MV-4-11 (cell line): ENCODE results near the gene TATDN2.
"Not testable (repeated sequence)": the region's sequence is repeated elsewhere in the genome, so short reads cannot be mapped to it uniquely, and the experiment has no call there.

Experiments
- DNase-seq: peaks from one replicate; lab custom pipeline; 2025; lab: John Stamatoyannopoulos, UW

TATDN2 gene

DNA sequence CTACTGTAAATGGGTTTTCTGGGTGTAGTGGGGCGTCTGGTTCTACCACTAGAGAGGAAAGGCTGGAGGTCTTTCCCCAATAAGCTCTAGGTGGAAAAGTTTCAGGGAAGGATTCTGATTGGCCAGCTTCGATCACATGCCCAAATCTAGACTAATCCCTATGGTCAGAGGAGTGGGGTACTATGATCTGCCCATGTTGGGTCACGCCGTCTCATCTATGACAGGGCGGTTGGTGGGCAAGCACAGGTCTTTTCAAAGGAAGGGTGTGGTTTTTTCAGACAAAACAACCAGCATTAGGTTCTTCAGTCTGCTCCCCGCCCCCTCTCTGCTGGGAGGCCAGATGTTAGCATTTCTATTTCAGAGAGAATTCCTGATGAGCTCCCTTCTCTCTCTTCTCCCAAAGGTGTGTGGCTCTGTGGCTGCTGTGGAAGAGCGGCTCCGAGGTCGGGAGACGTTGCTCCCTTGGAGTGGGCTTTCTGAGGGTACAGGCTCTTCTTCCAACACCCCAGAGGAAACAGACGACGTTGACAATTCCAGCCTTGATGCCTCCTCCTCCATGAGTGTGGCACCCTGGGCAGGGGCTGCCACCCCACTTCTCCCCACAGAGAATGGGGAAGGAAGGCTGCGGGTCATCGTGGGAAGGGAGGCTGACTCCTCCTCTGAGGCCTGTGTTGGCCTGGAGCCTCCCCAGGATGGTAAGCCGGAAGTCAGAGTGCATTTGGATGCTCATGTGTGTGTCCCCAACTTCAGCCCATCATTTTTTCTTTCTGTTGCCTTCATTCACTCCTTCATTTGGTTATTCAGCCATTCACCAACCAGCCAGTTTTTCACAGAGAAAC is 9.7 kb upstream of the TATDN2 start:
- peak; percentile 31 for DNase-seq

DNA sequence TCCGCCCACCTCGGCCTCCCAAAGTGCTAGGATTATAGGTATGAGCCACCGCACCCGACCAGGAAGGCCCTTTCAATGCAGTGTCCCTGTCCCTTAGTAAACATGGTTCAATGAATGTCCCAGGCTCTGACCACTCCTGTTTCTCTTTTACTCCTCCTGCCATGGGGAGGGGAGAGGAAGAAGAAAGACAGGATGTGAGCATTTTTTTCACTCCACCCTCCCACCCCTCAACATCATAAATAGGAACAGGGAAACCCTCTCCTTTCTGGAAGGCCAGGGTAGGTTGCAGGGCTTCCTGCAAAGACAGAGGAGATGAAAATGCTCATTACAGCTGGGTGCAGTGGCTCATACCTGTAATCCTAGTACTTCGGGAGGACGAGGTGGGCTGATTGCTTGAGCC is 7.5 kb upstream of the TATDN2 start:
- peak; percentile 17 for DNase-seq

DNA sequence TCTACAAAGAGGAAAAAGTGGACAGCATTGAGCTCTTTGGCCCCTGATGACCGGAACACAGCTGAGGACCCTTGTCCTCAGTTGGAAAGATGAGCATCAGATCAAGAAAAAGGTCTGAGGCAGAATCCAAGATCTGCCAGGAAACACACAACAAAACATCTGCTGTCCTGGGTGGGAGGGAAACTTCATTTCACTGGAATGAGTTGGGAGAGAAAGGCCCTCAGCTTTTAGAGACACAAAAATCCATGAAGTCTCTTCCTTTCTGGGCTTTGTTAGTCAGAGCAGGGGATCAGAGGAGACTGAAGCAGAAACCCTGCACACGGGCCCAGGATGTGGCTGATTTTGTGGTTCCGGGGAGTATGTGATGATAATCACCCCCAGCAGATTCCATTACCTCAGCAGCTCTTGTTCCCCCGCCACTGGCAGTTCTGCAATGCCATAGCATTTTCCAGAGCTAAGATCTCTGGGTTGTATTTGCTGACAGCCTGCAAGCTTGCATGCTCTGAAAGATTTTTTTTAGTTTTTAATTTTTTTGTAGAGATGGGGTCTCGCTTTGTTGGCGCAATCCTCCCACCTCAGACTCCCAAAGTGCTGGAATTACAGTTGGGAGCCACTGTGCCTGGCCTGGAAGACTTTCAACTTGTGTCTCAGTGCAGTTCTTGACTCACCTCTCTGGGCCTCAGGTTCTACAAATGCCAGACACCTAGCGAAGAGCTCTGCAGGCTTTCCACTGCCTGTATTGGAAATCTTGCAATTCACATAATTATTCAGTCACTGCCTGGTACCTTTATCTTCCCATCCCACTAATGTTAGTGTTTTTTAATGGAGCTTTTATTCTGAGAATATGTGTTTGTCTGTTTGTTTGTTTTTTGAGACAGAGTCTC is 5.8 kb upstream of the TATDN2 start:
- DNase-seq = peak; percentile 90

DNA sequence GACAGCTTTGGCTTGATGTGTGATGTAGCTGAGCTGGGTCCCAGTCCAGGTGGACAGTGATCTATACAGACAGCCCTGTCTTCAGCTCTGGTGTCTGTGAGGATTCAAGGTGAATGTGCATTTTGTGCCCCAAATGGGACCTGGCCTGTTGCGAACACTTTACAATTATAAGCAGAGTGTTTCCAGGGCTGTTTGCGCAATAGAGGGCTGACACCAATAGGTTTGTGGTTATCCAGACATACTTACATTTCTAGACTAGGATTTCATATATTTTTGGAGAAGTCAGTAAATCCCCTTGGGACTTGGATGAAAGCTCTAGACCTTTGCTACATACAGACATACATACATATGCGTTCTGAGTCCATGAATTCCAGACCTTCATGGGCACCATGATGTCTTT is 4.2 kb upstream of the TATDN2 start:
- peak; percentile 77 for DNase-seq

DNA sequence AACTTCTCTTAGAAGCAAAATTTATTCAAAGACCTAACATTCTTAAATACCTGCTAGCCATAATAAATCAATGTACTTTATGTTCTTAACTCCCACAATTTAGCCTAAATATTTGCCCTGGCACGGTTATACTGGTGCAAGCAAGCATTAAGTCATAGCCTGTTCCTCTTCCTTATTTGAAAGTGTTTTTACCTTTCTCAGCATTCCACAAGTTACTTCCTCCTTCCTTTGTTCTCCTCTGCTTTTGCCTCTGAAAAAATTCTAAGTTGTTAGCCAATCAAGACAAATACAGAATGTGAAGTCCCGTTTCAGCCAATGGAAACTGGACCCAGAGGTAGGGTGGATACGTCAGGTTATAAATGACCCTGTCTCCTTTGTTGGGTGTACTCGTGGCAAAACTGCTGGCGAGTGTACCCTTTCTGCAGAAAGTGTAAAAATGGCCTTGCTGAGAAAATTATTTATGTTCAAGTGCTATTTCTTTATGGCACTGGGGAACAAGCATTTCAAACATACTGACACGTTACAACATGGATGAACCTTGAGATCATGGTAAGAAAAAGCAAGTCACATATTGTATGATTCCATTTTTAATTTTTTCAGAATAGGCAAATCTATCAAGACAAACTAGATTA is 3.1 kb upstream of the TATDN2 start:
- DNase-seq = no peak

DNA sequence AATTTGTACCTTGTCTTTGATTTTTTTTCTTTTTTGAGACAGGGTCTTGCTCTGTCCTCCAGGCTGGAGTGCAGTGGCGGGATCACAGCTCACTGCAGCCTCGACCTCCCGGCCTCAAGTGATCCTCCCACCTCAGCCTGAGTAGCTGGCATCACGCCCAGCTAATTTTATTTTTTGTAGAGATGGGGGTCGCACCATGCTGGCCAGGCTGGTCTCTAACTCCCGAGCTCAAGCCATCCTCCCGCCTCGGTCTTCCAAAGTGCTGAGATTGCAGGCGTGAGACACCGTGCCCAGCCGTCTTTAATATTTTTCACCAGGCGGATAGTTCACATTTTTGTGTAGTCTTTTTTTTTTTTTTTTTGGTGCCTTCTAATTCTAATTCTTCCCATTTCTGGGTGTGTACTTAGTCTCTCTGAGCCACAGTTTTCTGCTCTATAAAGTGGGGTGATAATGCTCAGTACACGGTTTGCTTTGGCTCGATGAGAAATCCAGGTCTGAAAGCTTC is 528 bp upstream of the TATDN2 start:
- DNase-seq = no peak

DNA sequence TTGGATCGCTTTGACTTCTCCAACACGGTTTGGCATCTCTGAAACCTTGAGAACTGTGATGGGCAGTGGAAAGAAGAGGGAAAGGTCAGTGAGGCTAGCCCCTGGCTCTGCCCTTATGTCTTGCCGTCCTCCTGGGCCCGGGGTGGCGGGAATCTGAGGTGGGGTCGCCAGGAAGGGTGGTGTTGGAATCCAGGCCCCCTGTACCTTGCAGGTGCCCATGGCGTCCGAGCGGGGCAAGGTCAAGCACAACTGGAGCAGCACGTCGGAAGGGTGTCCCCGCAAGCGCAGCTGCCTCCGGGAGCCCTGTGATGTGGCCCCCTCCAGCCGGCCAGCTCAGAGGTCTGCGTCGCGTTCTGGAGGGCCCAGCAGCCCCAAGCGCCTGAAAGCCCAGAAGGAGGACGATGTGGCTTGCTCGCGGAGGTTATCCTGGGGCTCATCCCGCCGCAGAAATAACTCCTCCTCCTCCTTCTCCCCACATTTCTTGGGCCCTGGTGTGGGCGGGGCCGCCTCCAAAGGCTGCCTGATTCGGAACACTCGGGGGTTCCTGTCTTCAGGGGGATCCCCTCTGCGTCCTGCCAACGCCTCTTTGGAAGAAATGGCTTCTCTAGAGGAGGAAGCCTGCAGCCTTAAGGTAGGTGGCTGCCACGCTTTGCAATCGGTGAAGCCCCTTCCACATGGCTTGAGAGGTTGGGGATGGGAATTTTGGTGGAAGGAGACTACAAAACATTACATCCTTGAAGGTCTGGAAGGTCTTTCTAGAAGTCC is 907 bp downstream of the TATDN2 start:
- DNase-seq = peak; percentile 34

DNA sequence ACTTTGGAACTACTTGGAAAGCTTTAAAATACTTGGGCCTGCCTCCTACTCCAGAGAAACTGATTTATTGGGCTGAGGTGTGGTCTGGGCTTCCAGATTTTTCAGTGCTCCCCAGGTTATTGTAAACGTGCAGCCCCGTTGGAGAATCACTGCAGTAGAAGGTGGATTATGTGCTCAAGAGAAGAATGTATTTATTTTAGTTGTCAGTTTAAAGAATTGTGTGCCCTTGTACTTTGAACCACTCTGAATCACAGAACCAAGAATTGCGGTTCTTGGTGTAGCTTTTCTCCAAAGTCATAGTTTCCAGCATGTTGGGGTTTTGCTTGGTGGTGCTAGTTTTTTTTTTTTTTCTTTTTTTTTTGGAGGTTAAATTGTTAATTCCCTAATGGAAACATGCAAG is 1.6 kb downstream of the TATDN2 start:
- no peak for DNase-seq

DNA sequence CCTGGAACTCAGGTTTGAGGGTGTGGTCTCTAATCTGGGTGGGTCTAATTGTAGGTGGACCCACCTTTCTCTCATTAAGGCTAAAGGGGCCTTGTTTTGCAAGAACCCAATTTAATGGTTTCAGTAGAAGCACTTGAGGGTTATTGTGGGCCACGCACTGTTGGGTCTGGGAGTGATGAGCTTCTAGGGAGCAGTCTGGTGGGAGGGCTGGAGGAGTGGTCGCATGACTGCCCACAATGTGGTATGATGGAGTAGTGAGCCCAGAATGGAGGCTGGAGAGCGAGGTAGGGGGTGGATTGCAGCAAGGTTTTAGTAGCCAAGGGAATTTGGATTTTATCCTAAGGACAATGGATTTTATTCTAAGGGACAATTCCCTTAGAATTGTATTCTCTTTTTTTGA is 2.7 kb downstream of the TATDN2 start:
- no peak for DNase-seq

DNA sequence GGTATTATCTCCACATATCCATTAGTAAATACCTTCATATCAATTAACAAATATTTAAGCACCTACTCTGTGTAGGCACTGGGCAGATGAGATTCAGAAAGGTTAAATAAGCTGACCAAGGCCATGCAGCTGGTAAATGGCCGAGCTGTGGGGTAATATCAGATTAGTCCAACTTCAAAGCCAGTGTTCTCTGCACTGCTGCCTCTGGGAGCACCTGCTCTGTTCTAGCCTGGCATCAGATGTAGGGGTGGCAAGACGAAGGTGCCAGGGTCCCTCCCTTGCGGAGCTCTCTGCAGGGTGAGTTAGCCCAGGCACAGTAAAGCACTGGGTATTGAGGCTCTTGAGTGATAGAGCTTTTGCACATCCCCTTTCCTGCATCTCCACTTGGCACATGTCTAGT is 5.5 kb downstream of the TATDN2 start:
- DNase-seq = no peak

DNA sequence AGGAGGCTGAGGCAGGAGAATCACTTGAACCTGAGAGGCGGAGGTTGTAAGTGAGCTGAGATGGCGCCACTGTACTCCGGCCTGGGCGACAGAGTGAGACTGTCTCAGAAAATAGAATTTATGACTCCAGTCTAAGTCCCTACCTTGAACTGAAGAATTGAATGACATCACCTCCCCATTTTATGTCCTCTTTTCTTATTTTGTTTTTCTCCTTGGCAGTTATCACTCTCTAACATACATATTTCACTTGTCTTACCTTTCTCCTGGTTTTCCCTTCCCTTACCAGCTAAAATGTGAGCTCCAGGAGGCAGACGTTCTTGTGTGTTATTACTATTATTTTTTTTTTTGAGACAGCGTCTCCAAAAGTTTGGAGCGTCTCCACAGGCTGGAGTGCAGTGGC is 7.6 kb downstream of the TATDN2 start:
- DNase-seq = no peak

DNA sequence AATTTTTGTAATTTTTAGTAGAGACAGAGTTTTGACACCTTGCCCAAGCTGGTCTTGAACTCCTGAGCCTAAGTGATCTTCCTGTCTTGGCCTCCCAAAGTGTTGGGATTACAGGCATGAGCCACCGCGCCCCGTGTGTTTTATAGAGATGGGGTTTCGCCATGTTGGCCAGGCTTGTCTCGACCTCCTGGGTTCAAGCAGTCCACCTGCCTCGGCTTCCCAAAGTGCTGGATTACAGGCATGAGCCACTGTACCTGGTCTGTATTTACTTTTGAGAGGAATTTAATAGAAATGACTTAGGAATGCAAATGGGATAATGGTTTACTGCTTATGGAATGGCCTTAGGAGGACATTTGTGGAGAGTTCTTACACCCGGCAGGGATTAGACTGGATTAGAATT is 10.8 kb downstream of the TATDN2 start:
- DNase-seq = no peak

DNA sequence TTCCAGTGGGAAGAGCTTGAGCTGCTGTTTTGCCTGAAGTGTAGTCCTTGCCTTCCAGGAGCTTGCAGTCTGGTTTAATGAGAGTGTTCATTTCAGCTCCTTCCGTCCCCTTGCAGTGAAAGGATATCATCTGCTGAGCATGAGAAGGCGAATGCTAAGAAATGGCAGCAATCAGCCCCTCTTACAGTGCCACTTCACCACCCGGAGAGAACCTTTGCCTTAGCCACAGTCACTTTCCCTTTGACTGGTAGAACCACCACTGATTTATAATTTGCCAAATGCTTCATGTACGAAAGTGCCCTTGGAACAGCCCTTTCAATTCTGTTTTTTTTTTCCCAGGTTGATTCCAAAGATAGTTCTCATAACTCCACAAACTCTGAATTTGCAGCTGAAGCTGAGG is 11.5 kb downstream of the TATDN2 start:
- no peak for DNase-seq

DNA sequence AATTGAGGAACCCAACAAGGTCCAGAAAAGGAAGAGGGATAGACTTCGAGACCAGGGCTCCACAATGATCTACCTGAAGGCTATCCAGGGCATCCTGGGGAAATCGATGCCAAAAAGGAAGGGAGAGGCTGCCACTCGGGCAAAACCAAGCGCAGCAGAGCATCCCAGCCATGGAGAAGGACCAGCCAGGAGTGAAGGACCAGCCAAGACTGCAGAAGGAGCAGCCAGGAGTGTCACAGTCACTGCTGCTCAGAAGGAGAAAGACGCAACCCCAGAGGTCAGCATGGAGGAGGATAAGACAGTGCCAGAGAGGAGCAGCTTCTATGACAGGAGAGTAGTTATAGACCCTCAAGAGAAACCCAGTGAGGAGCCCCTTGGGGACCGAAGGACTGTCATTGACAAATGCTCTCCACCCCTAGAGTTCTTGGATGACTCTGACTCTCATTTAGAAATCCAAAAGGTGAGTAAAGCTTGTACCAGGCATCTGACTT is 12.0 kb downstream of the TATDN2 start:
- DNase-seq = no peak

DNA sequence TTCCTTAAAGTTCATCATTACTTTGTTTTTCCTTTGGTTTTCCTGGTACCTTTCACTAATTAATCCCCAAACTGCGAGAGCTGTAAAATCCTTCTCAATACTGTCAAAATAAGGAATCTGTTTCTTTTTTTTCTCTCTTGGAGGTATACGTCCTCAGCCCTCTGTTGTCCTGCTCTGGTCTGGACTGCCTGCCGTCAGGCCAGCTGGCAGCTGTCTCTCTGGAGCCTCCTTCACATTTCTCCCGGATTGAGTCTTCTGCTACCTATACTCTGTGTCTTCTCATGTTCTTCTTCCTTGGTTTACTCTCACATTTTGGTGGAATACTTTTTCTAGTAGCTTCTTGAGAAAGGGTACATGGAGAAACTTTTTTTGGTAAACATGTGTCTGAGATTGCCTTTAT is 13.8 kb downstream of the TATDN2 start:
- no peak for DNase-seq

DNA sequence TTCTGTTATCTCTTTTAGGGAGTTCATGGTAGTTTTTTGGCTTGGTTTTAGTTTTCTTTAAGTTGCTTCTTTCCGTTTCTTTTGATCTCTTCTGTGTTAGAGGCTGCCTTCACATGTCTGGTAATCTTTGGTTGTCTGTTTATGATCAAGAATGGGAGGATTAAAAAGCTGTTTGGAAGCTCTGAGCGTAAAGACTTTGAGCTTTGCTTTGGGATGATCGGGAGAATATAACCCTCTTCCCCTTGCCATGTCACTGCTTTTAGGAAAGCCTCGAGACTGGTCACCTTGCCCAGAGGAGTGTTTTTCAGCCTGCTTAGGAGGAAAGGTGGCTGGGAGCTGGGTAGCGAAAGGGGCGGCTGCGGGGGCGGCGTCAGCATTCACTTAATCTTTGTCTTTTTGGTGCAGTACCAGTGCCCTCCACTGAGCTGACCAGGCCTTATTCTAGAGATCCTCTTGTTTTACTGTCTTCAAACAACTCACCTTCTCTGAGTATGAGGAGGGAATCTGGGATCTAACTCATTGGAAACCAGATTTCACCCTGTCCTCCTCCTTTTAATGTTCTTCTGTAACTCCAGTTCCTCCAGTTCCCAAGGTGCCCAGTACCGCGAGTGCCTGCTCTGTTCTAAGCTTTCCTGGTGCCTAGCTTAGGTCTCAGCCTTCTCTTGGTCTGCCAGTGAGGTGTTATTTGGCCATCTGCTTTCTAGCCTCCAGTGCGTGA is 15.5 kb downstream of the TATDN2 start:
- no peak for DNase-seq

DNA sequence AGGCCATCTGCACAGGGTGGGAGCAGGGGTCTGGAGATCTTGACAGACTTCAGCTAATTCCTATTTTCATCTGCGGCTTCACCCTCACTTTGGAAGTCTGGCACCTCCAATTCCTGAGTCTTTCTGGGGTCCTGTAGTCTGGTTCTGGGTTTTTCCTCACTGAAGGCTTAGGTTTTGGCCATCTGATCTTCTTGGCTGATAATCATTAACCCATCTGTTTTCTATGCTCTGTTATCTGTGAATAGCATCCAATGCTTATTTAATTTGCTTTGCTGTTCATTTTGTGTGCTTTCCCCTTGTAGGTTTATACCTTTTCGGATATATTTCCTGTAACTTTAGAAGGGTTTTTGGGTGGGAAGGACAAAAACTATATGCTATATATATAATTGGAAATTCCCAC is 17.6 kb downstream of the TATDN2 start:
- no peak for DNase-seq

DNA sequence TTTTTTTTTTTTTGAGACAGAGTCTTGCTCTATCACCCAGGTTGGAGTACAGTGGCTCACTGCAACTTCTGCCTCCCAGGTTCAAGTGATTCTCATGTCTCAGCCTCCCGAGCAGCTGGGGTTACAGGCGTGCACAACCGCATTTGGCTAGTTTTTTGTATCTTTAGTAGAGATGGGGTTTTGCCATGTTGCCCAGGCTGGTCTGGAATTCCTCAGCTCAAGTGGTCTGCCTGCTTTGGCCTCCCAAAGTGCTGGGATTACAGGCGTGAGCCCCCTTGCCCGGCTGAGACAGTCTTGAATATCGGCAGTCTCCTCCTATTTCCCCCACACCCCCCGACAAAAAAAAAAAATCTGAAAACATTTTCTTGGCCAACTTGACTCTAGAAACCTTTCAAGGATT is 18.7 kb downstream of the TATDN2 start:
- DNase-seq = not testable (repeated sequence)

DNA sequence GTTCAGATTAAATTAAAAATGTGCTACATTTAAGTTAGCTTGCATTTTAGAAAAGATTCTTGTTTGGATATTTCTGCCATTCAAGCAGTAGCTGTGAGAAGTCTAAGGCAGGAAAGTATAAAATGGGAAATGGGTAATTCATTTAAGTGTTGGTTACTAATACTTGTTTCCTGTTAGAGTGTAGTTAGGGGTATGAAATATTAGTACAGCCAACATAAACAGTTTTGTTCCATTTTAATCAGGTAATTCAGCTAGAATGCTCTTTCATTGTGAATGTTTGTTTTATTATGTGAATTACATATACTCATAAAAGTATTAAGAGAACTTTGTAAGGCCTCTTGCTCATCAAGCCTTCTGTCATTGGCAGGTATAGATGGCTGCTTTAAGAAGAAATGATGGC is 19.9 kb downstream of the TATDN2 start:
- DNase-seq = no peak

DNA sequence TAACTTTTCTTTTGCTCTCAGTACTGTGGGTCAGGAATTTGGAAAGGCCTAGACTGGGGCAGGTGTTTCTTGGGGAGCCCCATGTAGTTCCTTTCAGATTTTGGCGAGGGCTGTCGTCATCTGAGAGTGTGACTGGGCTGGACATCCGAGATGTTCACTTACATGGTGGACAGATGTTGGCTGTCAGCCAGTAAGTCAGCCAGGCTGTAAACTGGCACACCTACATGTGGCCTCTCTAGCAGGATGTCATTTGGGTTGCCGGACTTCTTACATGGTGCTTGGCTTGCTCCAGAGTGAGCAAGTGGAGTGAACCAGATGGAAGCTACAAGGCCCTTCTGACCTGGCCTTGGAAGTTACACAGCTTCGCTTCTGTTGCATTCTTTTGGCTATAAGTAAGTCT is 20.7 kb downstream of the TATDN2 start:
- no peak for DNase-seq

DNA sequence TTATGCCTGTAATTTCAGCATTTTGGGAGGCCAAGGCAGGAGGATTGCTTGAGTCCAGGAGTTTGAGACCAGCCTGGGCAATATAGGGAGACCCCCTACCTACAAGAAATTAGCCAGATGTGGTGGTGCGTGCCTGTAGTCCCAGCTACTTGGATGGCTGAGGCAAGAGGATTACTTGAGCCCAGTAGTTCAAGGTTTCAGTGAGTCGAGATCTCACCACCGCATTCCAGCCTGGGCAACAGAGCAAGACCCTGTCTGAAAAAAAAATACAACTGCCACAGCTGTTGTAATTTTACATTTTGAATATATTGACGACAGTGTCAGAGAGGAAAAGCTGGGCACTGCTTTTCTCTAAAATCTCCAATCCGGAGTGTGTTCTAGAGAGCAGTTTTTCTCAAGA is 21.2 kb downstream of the TATDN2 start:
- DNase-seq = no peak
